Measurements from ENCODE around the gene GLRX5.
"Not testable (repeated sequence)": the region's sequence is repeated elsewhere in the genome, so short reads cannot be mapped to it uniquely, and the experiment has no call there.

The GLRX5 gene

GRCh38 chr14:95585953-95586620, 51.2 kb downstream of the GLRX5 start:
- no peak overlapping the region for H3K4me3 ChIP-seq (ENCODE audit: insufficient read length, low read depth)
- H3K9ac ChIP-seq (ENCODE audit: insufficient read length, low read depth) = no peak overlapping the region
- H3K27me3 ChIP-seq (ENCODE audit: insufficient read depth, insufficient read length) = no peaks in the 10 kb centered on the region
- H3K36me3 ChIP-seq (ENCODE audit: insufficient read depth, insufficient read length, low read length) = no peaks in the 10 kb centered on the region
- H3K4me1 ChIP-seq (ENCODE audit: insufficient read depth, insufficient read length) = no peaks in the 10 kb centered on the region
- peaks cover 26% of the 10 kb centered on the region; the same call in 1 of the 2 replicates for H3K9me3 ChIP-seq (ENCODE audit: insufficient read depth, low read length)
- TF ChIP-seq YY1 (IDR thresholded peaks at IDR 0.05; ENCODE audit: insufficient read depth, insufficient read length) = no peak
- TF ChIP-seq SUZ12 (IDR thresholded peaks at IDR 0.05; ENCODE audit: extremely low read depth, insufficient read depth, insufficient read length) = no peak
- no peak for TF ChIP-seq ZNF274 (IDR thresholded peaks at IDR 0.05; ENCODE audit: low read depth, low read length)
- no peak for DNase-seq (ENCODE audit: low read depth, low spot score)

- not testable (repeated sequence) for H3K9ac ChIP-seq (ENCODE audit: insufficient read length, low read depth); DNase-seq (ENCODE audit: low read depth, low spot score); H3K4me3 ChIP-seq (ENCODE audit: insufficient read length, low read depth); H3K9me3 ChIP-seq (ENCODE audit: insufficient read depth, low read length); H3K4me1 ChIP-seq (ENCODE audit: insufficient read depth, insufficient read length); H3K27me3 ChIP-seq (ENCODE audit: insufficient read depth, insufficient read length); H3K36me3 ChIP-seq (ENCODE audit: insufficient read depth, insufficient read length, low read length)
Observed at GRCh38 chr14:95591182-95591581, 56.3 kb downstream of the GLRX5 start.
